Rectal smooth muscle tissue (tissue), 1 donor: ENCODE measurements around the gene MOGAT3.
A peak's percentile ranks its signal among the peaks of the same experiment; 100 is the strongest.

Experiments
- H3K27ac ChIP-seq: one replicate; pipeline ENCODE4 v1.7.0; 2013; ENCODE audit warnings: low read depth, low read length, inconsistent platforms
- H3K27me3 ChIP-seq: one replicate; pipeline ENCODE4 v1.7.0; 2013; ENCODE audit warnings: low read length; ENCODE audit not compliant: control insufficient read depth, insufficient read depth
- H3K36me3 ChIP-seq: one replicate; pipeline ENCODE4 v1.7.0; 2013; ENCODE audit warnings: low read length; ENCODE audit not compliant: control insufficient read depth, insufficient read depth
- H3K4me1 ChIP-seq: one replicate; pipeline ENCODE4 v1.7.0; 2013; ENCODE audit warnings: low read length; ENCODE audit not compliant: control insufficient read depth, insufficient read depth
- H3K4me3 ChIP-seq: one replicate; pipeline ENCODE4 v1.7.0; 2013; ENCODE audit warnings: low read length
- H3K9ac ChIP-seq: one replicate; pipeline ENCODE4 v1.7.0; 2013; ENCODE audit warnings: low read length

The MOGAT3 gene

GRCh38 chr7:101154693-101155102, 46.1 kb downstream of the MOGAT3 start:
- peaks cover 6% of the 10 kb centered on the region for H3K36me3 ChIP-seq
- H3K27me3 ChIP-seq, result no peaks in the 10 kb centered on the region
- H3K27ac ChIP-seq, result no peak overlapping the region
- peak overlapping the region; percentile 68 for H3K4me3 ChIP-seq
- H3K9ac ChIP-seq, result no peak overlapping the region
- no peaks in the 10 kb centered on the region for H3K4me1 ChIP-seq

- no peak within 1 kb of the TSS for H3K27ac ChIP-seq
- no peak within 1 kb of the TSS for H3K9ac ChIP-seq
- peak within 1 kb of the TSS; percentile 68 for H3K4me3 ChIP-seq
- no peaks in the 10 kb centered on the region for H3K27me3 ChIP-seq
- H3K4me1 ChIP-seq, result no peaks in the 10 kb centered on the region
- peaks cover 2% of the 10 kb centered on the region for H3K36me3 ChIP-seq
These were observed 46.7 kb downstream of the MOGAT3 start, which contains the start of gene AP1S1 for GRCh38 chr7:101153969-101154692. AP1S1 (plus strand) TSS chr7:101154476; CDS start chr7:101154515, 39 bp downstream.

- Histone ChIP-seq H3K27me3 (no peaks in the 10 kb centered on the region), H3K4me1 (no peaks in the 10 kb centered on the region), H3K9ac (no peak overlapping the region), H3K4me3 (no peak overlapping the region), H3K36me3 (no peaks in the 10 kb centered on the region), H3K27ac (no peak overlapping the region)
These were observed 48.8 kb downstream of the MOGAT3 start for GRCh38 chr7:101151908-101152651.
